Measurements from ENCODE around the gene POLR3H.

GRCh38 chr22:41565403-41566054, 21.3 kb upstream of the POLR3H start:
- TF ChIP-seq CTCF (conservative IDR thresholded peaks at IDR 0.05; ENCODE audit: low read depth, low read length), result no peak
- no peak for TF ChIP-seq EZH2 (IDR thresholded peaks at IDR 0.05; ENCODE audit: low read length, unreplicated experiment)
- no peak for TF ChIP-seq EZH2phosphoT487 (IDR thresholded peaks at IDR 0.05; ENCODE audit: borderline replicate concordance, low read length)

Measured in PC-3 (cell line).